IPS-20b (cell line): ENCODE measurements around the gene UEVLD.

Experiments
- H3K27ac ChIP-seq: one replicate; pipeline ENCODE4 v1.5.1; 2013; ENCODE audit warnings: low read length
- H3K27me3 ChIP-seq: 2 replicates; pipeline ENCODE4 v1.6.1; 2013; ENCODE audit warnings: mild to moderate bottlenecking, low read length, inconsistent platforms; ENCODE audit not compliant: insufficient read depth
- H3K36me3 ChIP-seq: 2 replicates; pipeline ENCODE4 v1.6.1; 2013; ENCODE audit warnings: low read depth, mild to moderate bottlenecking, inconsistent platforms, low read length, moderate library complexity; ENCODE audit not compliant: insufficient read depth
- H3K4me1 ChIP-seq: 2 replicates; pipeline ENCODE4 v1.6.1; 2013; ENCODE audit warnings: mild to moderate bottlenecking, control low read depth, inconsistent platforms, low read length, moderate library complexity; ENCODE audit not compliant: insufficient read depth
- H3K4me3 ChIP-seq: 2 replicates; pipeline ENCODE4 v1.5.1; 2013; ENCODE audit warnings: mild to moderate bottlenecking, low read length, inconsistent platforms
- H3K9ac ChIP-seq: 2 replicates; pipeline ENCODE4 v1.6.1; 2013; ENCODE audit warnings: low read depth, mild to moderate bottlenecking, inconsistent platforms, low read length, moderate library complexity
- H3K9me3 ChIP-seq: 2 replicates; pipeline ENCODE4 v1.6.1; 2013; ENCODE audit warnings: mild to moderate bottlenecking, low read depth, low read length, inconsistent platforms; ENCODE audit not compliant: insufficient read depth

The UEVLD gene

DNA sequence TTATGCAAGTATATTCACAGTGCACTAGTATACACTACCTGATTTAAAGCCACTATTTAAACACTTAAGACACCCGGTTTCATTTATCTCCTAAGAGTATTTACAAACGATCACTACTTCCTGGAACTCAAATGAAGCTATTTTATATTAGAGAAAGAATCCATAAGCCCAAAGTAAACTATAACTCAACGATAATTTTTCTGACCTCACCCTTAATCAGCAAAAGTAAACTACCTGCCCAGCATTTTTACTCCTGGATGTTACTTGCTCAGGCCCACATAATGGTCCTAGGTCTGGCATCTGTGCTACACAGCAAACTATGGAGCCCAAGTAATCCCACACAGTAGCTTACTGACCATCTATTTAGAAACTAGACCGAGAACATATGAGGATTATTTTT, 95.2 kb downstream of the UEVLD start:
- no peaks in the 10 kb centered on the region for H3K9me3 ChIP-seq
- H3K36me3 ChIP-seq: peaks cover 75% of the 10 kb centered on the region
- H3K27me3 ChIP-seq: no peaks in the 10 kb centered on the region
- no peaks in the 10 kb centered on the region for H3K4me1 ChIP-seq
- H3K27ac ChIP-seq: no peak overlapping the region
- H3K4me3 ChIP-seq: no peak overlapping the region
- no peak overlapping the region for H3K9ac ChIP-seq

DNA sequence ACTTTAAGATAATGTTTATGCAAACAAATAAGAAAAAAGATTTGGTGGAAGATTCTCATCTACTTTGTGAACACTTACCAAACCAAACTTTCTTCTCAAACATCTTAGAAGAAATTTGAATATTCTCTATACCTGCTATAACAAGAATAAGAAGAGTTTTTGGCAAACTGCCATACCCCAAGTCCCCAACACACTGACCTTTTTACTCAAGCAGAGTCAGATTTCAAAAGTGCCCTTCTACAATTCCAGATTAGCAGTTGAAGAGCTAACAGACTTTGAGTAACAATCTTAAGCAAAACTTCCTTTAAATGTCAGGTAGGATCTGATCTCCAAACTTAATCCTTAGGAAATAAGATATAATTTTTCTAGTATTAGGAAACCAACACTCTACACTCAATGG, 95.6 kb downstream of the UEVLD start:
- Histone ChIP-seq H3K4me1 (no peaks in the 10 kb centered on the region), H3K27me3 (no peaks in the 10 kb centered on the region), H3K4me3 (no peak overlapping the region), H3K9ac (no peak overlapping the region), H3K9me3 (no peaks in the 10 kb centered on the region), H3K36me3 (peaks cover 72% of the 10 kb centered on the region), H3K27ac (no peak overlapping the region)

DNA sequence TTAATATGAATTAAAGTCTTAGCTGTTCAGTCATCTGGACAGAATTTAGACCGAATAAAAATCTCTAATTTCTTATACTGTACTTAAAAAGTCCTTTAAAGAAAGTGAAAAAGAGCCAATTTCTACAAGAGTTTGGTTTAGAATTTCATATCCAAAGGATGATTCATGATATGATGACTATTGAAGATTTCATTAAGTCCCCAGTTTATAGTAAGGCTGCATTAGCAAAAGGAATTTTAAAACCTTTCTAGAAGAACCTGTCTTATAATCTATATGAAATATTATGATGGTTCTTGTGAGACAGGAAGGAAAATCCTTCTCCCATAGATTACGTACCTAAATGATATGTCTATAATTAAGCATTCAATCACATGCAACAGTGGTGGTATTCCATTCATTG, 96.6 kb downstream of the UEVLD start:
- Histone ChIP-seq H3K9me3 (no peaks in the 10 kb centered on the region), H3K4me1 (no peaks in the 10 kb centered on the region), H3K4me3 (no peak overlapping the region), H3K9ac (no peak overlapping the region), H3K27me3 (no peaks in the 10 kb centered on the region), H3K27ac (no peak overlapping the region), H3K36me3 (peaks cover 68% of the 10 kb centered on the region)

DNA sequence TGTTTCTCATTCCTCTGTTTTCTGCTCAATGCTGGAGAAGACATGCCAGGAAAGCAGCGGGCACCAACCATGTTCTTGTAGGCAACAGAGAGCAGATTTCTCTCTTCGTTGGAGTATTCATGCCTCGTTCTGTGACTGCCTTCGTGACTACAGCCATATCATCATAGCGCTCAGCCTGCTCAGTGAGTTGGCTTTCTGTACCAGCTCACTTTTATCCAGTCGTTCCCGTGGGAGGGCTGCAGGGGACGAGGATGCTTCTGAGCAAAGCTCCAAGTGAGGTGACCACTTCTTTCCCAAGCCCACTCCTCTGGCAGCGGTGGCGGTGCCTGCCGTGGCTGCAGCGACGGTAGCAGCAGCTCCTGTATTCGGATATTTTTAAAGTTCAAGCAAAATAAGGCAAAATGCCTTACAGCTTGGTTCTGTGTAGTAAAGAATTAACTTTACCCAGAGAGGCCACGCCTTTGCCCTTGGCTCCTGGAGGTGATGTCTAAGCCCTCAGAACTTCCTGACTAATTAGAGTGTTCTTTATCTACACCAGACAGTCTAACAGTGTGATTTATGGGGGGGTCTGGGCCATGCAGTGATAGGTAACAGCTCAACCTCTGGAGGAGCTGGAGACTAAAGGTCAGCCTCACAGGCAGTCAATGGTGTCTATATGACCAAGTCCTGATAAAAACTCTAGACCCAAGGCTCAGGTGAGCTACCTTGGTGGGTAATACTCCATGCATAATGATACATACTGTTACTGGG, 97.6 kb downstream of the UEVLD start:
- Histone ChIP-seq H3K4me3 (no peak overlapping the region), H3K36me3 (peaks cover 71% of the 10 kb centered on the region), H3K4me1 (no peaks in the 10 kb centered on the region), H3K9me3 (no peaks in the 10 kb centered on the region), H3K27ac (no peak overlapping the region), H3K9ac (no peak overlapping the region), H3K27me3 (no peaks in the 10 kb centered on the region)

DNA sequence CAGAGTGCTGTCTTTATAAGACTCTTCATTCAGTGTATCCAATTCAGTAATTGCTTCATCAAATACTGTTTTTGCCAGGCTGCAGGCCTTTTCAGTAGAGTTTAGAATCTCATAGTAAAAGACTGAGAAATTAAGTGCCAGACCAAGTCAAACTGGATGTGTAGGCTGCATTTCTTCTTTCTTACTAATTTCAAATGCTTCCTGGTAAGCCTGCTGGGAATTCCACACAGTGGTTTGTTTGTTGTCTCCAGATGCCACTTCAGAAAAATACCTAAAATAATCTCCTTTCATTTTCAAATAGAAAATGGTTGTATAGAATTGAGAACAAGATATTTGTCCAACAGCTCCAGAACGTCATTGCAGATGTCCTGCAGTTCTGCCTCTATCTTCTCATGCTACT, 98.2 kb downstream of the UEVLD start:
- no peaks in the 10 kb centered on the region for H3K4me1 ChIP-seq
- no peaks in the 10 kb centered on the region for H3K9me3 ChIP-seq
- H3K27me3 ChIP-seq: no peaks in the 10 kb centered on the region
- no peak overlapping the region for H3K4me3 ChIP-seq
- peaks cover 71% of the 10 kb centered on the region for H3K36me3 ChIP-seq
- H3K27ac ChIP-seq: no peak overlapping the region
- no peak overlapping the region for H3K9ac ChIP-seq

DNA sequence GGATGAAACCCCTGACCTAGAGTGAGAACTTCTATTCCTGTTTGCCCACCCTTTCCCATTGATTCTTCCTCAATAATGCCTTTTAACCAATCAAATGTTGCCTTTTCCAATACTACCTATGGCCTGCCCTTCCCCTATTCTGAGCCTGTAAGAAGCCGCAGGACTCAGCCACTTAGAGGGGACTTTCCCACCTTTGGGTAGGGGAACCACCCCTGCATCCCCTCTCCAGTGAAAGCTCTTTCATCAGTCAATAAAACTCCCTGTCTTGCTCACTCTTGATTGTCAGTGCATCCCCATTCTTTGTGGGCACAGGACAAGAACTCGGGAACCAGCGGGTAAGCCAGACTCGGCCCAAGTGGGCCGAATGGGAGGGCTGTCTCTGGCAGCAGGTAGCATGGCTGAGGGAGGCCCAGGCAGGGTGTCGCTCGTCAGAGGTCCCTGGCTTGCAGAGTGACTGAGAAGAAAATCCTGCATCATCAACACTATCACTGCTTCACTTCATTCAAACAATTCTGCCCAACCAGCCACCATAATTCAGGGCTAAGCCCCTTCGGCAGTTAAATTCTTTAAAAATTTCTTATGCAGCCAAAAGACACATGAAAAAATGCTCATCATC, 102.5 kb downstream of the UEVLD start:
- Histone ChIP-seq H3K27ac (no peak overlapping the region), H3K4me3 (no peak overlapping the region), H3K9ac (no peak overlapping the region), H3K36me3 (peaks cover 68% of the 10 kb centered on the region), H3K4me1 (no peaks in the 10 kb centered on the region), H3K9me3 (no peaks in the 10 kb centered on the region), H3K27me3 (no peaks in the 10 kb centered on the region)
